Keratinocyte (primary cell): ENCODE results near the gene UBE2D2. TPM values are rescaled to one million over a fixed set of nuclear protein-coding genes. Genes with fewer than 3 reads are reported as not detected.
"Not testable (repeated sequence)": the region's sequence is repeated elsewhere in the genome, so short reads cannot be mapped to it uniquely, and the experiment has no call there.

Source experiments
- DNase-seq: peaks from one replicate; pipeline ENCODE4 v3.0.0-alpha.2; 2011; ENCODE audit warnings: low read depth, missing footprints, low spot score
- FAIRE-seq: peaks from 2 replicates; lab custom pipeline; 2011; peaks lifted over from hg19 to GRCh38; lab: Jason Lieb, UNC
- H2AFZ ChIP-seq: 2 replicates; pipeline ENCODE4 v1.6.0; 2012; ENCODE audit warnings: low read length, control low read depth, inconsistent platforms; ENCODE audit not compliant: control insufficient read depth
- H3K27ac ChIP-seq: 2 replicates; pipeline ENCODE4 v1.5.1; 2011; ENCODE audit warnings: low read length; ENCODE audit not compliant: control insufficient read depth, insufficient read depth
- H3K27me3 ChIP-seq: 3 replicates; pipeline ENCODE4 v1.6.0; 2011; ENCODE audit warnings: low read length; ENCODE audit not compliant: control insufficient read depth, insufficient read depth; ENCODE audit errors: extremely low read depth
- H3K36me3 ChIP-seq, 2 experiments: 2 replicates in 1 of 2; 3 replicates in 1 of 2; pipeline ENCODE4 v1.5.1; 2011; ENCODE audit warnings: low read length in 2 of 2, mild to moderate bottlenecking in 1 of 2; ENCODE audit not compliant: control insufficient read depth in 2 of 2, insufficient read depth in 2 of 2; ENCODE audit errors: extremely low read depth in 1 of 2
- H3K4me1 ChIP-seq: 3 replicates; pipeline ENCODE4 v1.5.1; 2011; ENCODE audit warnings: low read length; ENCODE audit not compliant: control insufficient read depth, insufficient read depth; ENCODE audit errors: extremely low read depth
- H3K4me2 ChIP-seq: 3 replicates; pipeline ENCODE4 v1.6.0; 2011; ENCODE audit warnings: low read depth, low read length; ENCODE audit not compliant: control insufficient read depth, insufficient read depth; ENCODE audit errors: extremely low read depth
- H3K4me3 ChIP-seq, 3 experiments: fragments of 200-600 bp in 1 of 3; sonication (generic) in 1 of 3; 2 replicates in 2 of 3; 3 replicates in 1 of 3; pipeline ENCODE4 v1.5.1; 2011 to 2016; ENCODE audit warnings: low read length in 3 of 3, mild to moderate bottlenecking in 3 of 3, control low read depth in 2 of 3, inconsistent platforms in 1 of 3, low read depth in 1 of 3, mixed read lengths in 1 of 3, mixed run types in 1 of 3, moderate library complexity in 1 of 3; ENCODE audit not compliant: control insufficient read depth in 2 of 3, insufficient read depth in 2 of 3; ENCODE audit errors: extremely low read depth in 1 of 3
- H3K79me2 ChIP-seq: 2 replicates; pipeline ENCODE4 v1.6.0; 2012; ENCODE audit warnings: low read length; ENCODE audit not compliant: control insufficient read depth, insufficient read depth
- H3K9ac ChIP-seq: 3 replicates; pipeline ENCODE4 v1.6.0; 2011; ENCODE audit warnings: low read length; ENCODE audit not compliant: control insufficient read depth, insufficient read depth; ENCODE audit errors: extremely low read depth
- H3K9me1 ChIP-seq: 3 replicates; pipeline ENCODE4 v1.6.0; 2011; ENCODE audit warnings: low read length; ENCODE audit not compliant: control insufficient read depth, insufficient read depth; ENCODE audit errors: extremely low read depth
- H3K9me3 ChIP-seq: 2 replicates; pipeline ENCODE4 v1.5.1; 2012; ENCODE audit warnings: low read depth, low read length; ENCODE audit not compliant: control insufficient read depth
- H4K20me1 ChIP-seq: 3 replicates; pipeline ENCODE4 v1.6.0; 2011; ENCODE audit warnings: low read length; ENCODE audit not compliant: control insufficient read depth, insufficient read depth; ENCODE audit errors: extremely low read depth
- EZH2 ChIP-seq: IDR thresholded peaks from one replicate; pipeline ENCODE4 v1.6.1; 2012; ENCODE audit warnings: inconsistent platforms, mild to moderate bottlenecking, low read length, moderate library complexity
- dilution Hi-C: fragments of 300-500 bp; cut with MboI; formaldehyde crosslinking; loops from one replicate; pipeline ENCODE4 v1.7.0; 2020; ENCODE audit warnings: low sequenced_read_pairs; ENCODE audit not compliant: extremely low pct_ligation_motif_present
- polyA plus RNA-seq, 5 experiments: library from polyadenylated mRNA; depleted of rRNA in 3 of 5; stranded (reverse) in 3 of 5; stranded (forward) in 1 of 5; unstranded in 1 of 5; fragments of >200 nt; gene quantifications; 1 replicate in 1 of 5; 2 replicates in 3 of 5; 3 replicates in 1 of 5; pipeline versions ENCODE4 v1.2.1 to v1.2.3, GENCODE V29; 2011 to 2012; ENCODE audit warnings: missing spikeins in 2 of 5, low read depth in 1 of 5, low replicate concordance in 1 of 5
- TF ChIP-seq, protein P1 (sequence below), 3 experiments: IDR thresholded peaks in 1 of 3; conservative IDR thresholded peaks in 1 of 3; optimal IDR thresholded peaks in 1 of 3; 2 replicates in 2 of 3; 3 replicates in 1 of 3; pipeline versions ENCODE3 to v1.5.1; 2011; ENCODE audit warnings: low read length in 3 of 3, mild to moderate bottlenecking in 3 of 3, moderate library complexity in 2 of 3, control low read depth in 1 of 3, inconsistent platforms in 1 of 3; ENCODE audit not compliant: insufficient read depth in 2 of 3; ENCODE audit errors: extremely low read depth in 1 of 3

Gene UBE2D2
- polyA plus RNA-seq, 1 donor (not counting 4 experiments of a cell fraction or from before 2014, with no cell fraction given): 127 TPM

GRCh38 chr5:139601429-139601828, 40.3 kb downstream of the UBE2D2 start:
- no peaks in the 10 kb centered on the region for H3K9me3 ChIP-seq
- peaks cover 3% of the 10 kb centered on the region for H3K9me1 ChIP-seq
- H3K9ac ChIP-seq: no peak overlapping the region
- H3K4me3 ChIP-seq: no peak overlapping the region
- H3K79me2 ChIP-seq: peaks cover 48% of the 10 kb centered on the region
- H3K27ac ChIP-seq: no peak overlapping the region
- no peaks in the 10 kb centered on the region for H3K27me3 ChIP-seq
- DNase-seq: no peak
- no peak for FAIRE-seq
- TF ChIP-seq, protein P1, sequence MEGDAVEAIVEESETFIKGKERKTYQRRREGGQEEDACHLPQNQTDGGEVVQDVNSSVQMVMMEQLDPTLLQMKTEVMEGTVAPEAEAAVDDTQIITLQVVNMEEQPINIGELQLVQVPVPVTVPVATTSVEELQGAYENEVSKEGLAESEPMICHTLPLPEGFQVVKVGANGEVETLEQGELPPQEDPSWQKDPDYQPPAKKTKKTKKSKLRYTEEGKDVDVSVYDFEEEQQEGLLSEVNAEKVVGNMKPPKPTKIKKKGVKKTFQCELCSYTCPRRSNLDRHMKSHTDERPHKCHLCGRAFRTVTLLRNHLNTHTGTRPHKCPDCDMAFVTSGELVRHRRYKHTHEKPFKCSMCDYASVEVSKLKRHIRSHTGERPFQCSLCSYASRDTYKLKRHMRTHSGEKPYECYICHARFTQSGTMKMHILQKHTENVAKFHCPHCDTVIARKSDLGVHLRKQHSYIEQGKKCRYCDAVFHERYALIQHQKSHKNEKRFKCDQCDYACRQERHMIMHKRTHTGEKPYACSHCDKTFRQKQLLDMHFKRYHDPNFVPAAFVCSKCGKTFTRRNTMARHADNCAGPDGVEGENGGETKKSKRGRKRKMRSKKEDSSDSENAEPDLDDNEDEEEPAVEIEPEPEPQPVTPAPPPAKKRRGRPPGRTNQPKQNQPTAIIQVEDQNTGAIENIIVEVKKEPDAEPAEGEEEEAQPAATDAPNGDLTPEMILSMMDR (optimal IDR thresholded peaks at IDR 0.05 in 1 of 3, IDR thresholded peaks at IDR 0.05 in 1 of 3, conservative IDR thresholded peaks at IDR 0.05 in 1 of 3; ENCODE audit: extremely low read depth in 1 of 3, insufficient read depth in 2 of 3, low read length in 3 of 3): no peak
- no peak for TF ChIP-seq EZH2
- peaks cover 10 to 13% of the 10 kb centered on the region in 2 experiments for H3K36me3 ChIP-seq
- dilution Hi-C loops: no loop called here
- no peak overlapping the region for H3K4me2 ChIP-seq
- H4K20me1 ChIP-seq: peaks cover 2% of the 10 kb centered on the region
- H3K4me1 ChIP-seq: peaks cover 11% of the 10 kb centered on the region
- no peak overlapping the region for H2AFZ ChIP-seq

GRCh38 chr5:139601948-139602347, 40.8 kb downstream of the UBE2D2 start:
- H2AFZ ChIP-seq, H3K9me1 ChIP-seq, H3K27me3 ChIP-seq, H3K27ac ChIP-seq, DNase-seq, H3K9ac ChIP-seq, dilution Hi-C loops, H3K4me2 ChIP-seq, H3K9me3 ChIP-seq, H4K20me1 ChIP-seq, FAIRE-seq, H3K4me3 ChIP-seq: not testable (repeated sequence)
- peaks cover 50% of the 10 kb centered on the region for H3K79me2 ChIP-seq
- H3K36me3 ChIP-seq: peaks cover 10 to 14% of the 10 kb centered on the region in 2 experiments
- peaks cover 11% of the 10 kb centered on the region for H3K4me1 ChIP-seq

DNA sequence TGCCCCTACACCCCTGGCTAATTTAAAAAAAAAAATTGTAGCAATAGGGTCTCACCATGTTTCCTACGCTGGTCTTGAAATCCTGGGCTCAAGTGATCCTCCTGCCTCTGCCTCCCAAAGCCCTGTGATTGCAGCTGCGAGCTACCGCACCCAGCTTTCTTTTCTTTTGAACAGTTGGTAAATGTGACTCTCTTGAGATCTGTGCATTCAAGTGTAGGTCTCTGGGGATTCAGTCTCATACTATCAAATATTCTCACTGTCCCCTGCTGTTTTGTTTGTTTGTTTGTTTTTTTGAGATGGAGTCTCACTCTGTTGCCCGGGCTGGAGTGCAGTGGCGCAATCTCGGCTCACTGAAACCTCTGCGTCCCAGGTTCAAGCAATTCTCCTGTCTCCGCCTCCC, 44.7 kb downstream of the UBE2D2 start:
- Histone ChIP-seq H3K4me3 (no peak overlapping the region), H3K9ac (no peak overlapping the region), H3K4me1 (no peaks in the 10 kb centered on the region), H3K9me1 (peaks cover 3% of the 10 kb centered on the region), H3K36me3 (peaks cover 12 to 16% of the 10 kb centered on the region in 2 experiments), H2AFZ (no peak overlapping the region), H3K27me3 (no peaks in the 10 kb centered on the region), H3K79me2 (peaks cover 56% of the 10 kb centered on the region), H3K9me3 (no peaks in the 10 kb centered on the region), H3K27ac (no peak overlapping the region), H4K20me1 (peaks cover 2% of the 10 kb centered on the region), H3K4me2 (no peak overlapping the region)
- DNase-seq (no peak), FAIRE-seq (no peak)
- dilution Hi-C loops: no loop called here
- TF ChIP-seq EZH2: no peak
- TF ChIP-seq, protein P1 (optimal IDR thresholded peaks at IDR 0.05 in 1 of 3, IDR thresholded peaks at IDR 0.05 in 1 of 3, conservative IDR thresholded peaks at IDR 0.05 in 1 of 3; ENCODE audit: extremely low read depth in 1 of 3, insufficient read depth in 2 of 3, low read length in 3 of 3): no peak
